Testis (tissue), 2 donors: ENCODE measurements around the gene TOP3B.

Source experiments
- POLR2A ChIP-seq: fragments of 450-650 bp; IDR thresholded peaks from one replicate; pipeline ENCODE4 v1.6.1; 2017; ENCODE audit warnings: antibody characterized with exemption, mild to moderate bottlenecking, moderate library complexity
- TF ChIP-seq, protein P1 (sequence below), 3 experiments: fragments of 450-650 bp in 2 of 3; fragments of 200-600 bp in 1 of 3; sonication (generic) in 1 of 3; IDR thresholded peaks; one replicate each; pipeline ENCODE4 v1.5.1; 2016 to 2019; ENCODE audit warnings: antibody characterized with exemption in 3 of 3, mild to moderate bottlenecking in 2 of 3, moderate library complexity in 1 of 3

DNA sequence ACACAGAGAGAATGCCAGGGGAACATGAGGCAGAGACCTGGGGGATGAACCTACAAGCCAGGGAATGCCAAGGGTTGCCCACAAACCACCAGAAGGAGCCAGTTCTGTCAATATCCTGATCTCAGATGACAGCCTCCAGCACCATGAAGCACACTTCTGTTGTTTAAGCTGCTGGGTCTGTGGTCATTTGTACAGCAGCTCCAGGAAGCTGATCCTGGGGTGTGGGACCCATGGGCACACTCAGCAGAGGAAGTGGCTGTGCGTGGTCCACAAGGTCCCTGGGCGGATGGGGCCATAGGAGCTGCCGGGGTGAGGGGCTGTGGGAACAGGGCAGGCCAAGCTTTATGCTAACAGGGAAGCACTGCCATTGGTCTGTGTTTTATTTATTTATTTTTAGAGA, 42.1 kb downstream of the TOP3B start:
- TF ChIP-seq, protein P1, sequence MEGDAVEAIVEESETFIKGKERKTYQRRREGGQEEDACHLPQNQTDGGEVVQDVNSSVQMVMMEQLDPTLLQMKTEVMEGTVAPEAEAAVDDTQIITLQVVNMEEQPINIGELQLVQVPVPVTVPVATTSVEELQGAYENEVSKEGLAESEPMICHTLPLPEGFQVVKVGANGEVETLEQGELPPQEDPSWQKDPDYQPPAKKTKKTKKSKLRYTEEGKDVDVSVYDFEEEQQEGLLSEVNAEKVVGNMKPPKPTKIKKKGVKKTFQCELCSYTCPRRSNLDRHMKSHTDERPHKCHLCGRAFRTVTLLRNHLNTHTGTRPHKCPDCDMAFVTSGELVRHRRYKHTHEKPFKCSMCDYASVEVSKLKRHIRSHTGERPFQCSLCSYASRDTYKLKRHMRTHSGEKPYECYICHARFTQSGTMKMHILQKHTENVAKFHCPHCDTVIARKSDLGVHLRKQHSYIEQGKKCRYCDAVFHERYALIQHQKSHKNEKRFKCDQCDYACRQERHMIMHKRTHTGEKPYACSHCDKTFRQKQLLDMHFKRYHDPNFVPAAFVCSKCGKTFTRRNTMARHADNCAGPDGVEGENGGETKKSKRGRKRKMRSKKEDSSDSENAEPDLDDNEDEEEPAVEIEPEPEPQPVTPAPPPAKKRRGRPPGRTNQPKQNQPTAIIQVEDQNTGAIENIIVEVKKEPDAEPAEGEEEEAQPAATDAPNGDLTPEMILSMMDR (IDR thresholded peaks at IDR 0.05) = no peak
- TF ChIP-seq POLR2A = no peak
